Keratinocyte (primary cell): Measurements from ENCODE around the gene SLC39A9.

Experiments used
- EZH2 ChIP-seq: IDR thresholded peaks from one replicate; pipeline ENCODE4 v1.6.1; 2012; ENCODE audit warnings: inconsistent platforms, mild to moderate bottlenecking, low read length, moderate library complexity
- TF ChIP-seq, protein P1 (sequence below), 3 experiments: IDR thresholded peaks in 1 of 3; conservative IDR thresholded peaks in 1 of 3; optimal IDR thresholded peaks in 1 of 3; 2 replicates in 2 of 3; 3 replicates in 1 of 3; pipeline versions ENCODE3 to v1.5.1; 2011; ENCODE audit warnings: low read length in 3 of 3, mild to moderate bottlenecking in 3 of 3, moderate library complexity in 2 of 3, control low read depth in 1 of 3, inconsistent platforms in 1 of 3; ENCODE audit not compliant: insufficient read depth in 2 of 3; ENCODE audit errors: extremely low read depth in 1 of 3

DNA sequence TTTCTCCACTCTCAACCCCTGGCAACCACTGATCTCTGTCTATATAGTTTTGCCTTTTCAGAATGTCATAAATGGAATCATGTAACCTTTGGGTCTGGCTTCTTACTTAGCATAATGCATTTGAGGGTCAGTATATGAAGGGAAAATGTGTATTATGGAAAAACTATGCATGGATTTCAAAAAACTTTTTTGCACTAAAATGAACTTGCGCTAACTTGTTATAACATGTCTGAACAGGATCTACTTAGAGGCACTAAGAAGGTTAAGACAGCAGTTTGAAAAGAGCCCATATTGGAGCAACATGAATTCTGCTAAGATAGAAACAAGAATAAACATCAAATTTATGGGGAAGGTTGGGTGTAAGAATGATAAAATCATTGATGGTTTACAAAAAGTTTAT, 29.1 kb downstream of the SLC39A9 start:
- TF ChIP-seq, protein P1, sequence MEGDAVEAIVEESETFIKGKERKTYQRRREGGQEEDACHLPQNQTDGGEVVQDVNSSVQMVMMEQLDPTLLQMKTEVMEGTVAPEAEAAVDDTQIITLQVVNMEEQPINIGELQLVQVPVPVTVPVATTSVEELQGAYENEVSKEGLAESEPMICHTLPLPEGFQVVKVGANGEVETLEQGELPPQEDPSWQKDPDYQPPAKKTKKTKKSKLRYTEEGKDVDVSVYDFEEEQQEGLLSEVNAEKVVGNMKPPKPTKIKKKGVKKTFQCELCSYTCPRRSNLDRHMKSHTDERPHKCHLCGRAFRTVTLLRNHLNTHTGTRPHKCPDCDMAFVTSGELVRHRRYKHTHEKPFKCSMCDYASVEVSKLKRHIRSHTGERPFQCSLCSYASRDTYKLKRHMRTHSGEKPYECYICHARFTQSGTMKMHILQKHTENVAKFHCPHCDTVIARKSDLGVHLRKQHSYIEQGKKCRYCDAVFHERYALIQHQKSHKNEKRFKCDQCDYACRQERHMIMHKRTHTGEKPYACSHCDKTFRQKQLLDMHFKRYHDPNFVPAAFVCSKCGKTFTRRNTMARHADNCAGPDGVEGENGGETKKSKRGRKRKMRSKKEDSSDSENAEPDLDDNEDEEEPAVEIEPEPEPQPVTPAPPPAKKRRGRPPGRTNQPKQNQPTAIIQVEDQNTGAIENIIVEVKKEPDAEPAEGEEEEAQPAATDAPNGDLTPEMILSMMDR (optimal IDR thresholded peaks at IDR 0.05 in 1 of 3, IDR thresholded peaks at IDR 0.05 in 1 of 3, conservative IDR thresholded peaks at IDR 0.05 in 1 of 3; ENCODE audit: extremely low read depth in 1 of 3, insufficient read depth in 2 of 3, low read length in 3 of 3), result no peak
- no peak for TF ChIP-seq EZH2
